DOHH2 (cell line): ENCODE measurements around the gene SEH1L.

Experiments
- H3F3A ChIP-seq: fragments of 200-600 bp; sonication (generic), shearing (Covaris generic); 2 replicates; pipeline ENCODE4 v1.6.0; 2016; ENCODE audit warnings: antibody characterized with exemption, mild to moderate bottlenecking; ENCODE audit not compliant: control insufficient read depth, insufficient read depth
- H3K27ac ChIP-seq: fragments of 200-600 bp; sonication (generic); 2 replicates; pipeline ENCODE4 v1.5.1; 2014; ENCODE audit warnings: low read depth, mild to moderate bottlenecking, low read length, moderate library complexity
- H3K27me3 ChIP-seq: fragments of 200-600 bp; sonication (generic); 2 replicates; pipeline ENCODE4 v1.6.1; 2014; ENCODE audit warnings: mild to moderate bottlenecking, low read length, mixed read lengths; ENCODE audit not compliant: control insufficient read depth
- H3K36me3 ChIP-seq: fragments of 200-600 bp; sonication (generic); 2 replicates; pipeline ENCODE4 v1.6.1; 2014; ENCODE audit warnings: mild to moderate bottlenecking, low read length, moderate library complexity, mixed read lengths; ENCODE audit not compliant: control insufficient read depth
- H3K4me1 ChIP-seq: fragments of 200-600 bp; sonication (generic); 2 replicates; pipeline ENCODE4 v1.6.1; 2014; ENCODE audit warnings: mild to moderate bottlenecking, low read length, mixed read lengths; ENCODE audit not compliant: control insufficient read depth
- H3K4me2 ChIP-seq: fragments of 200-600 bp; sonication (generic); 2 replicates; pipeline ENCODE4 v1.6.0; 2014; ENCODE audit warnings: mild to moderate bottlenecking, low read length, moderate library complexity
- H3K4me3 ChIP-seq: fragments of 200-600 bp; sonication (generic); 2 replicates; pipeline ENCODE4 v1.5.1; 2014; ENCODE audit warnings: mild to moderate bottlenecking, low read length, mixed read lengths
- H3K79me2 ChIP-seq: fragments of 200-600 bp; sonication (generic); 2 replicates; pipeline ENCODE4 v1.6.1; 2014; ENCODE audit warnings: mild to moderate bottlenecking, low read length, mixed read lengths; ENCODE audit not compliant: control insufficient read depth
- H3K9me2 ChIP-seq: fragments of 200-600 bp; sonication (generic); replicated peaks from 2 replicates; pipeline ENCODE4 v1.6.1; 2014; ENCODE audit warnings: mild to moderate bottlenecking, low read length, mixed read lengths; ENCODE audit not compliant: control insufficient read depth
- H3K9me3 ChIP-seq: fragments of 200-600 bp; sonication (generic); 2 replicates; pipeline ENCODE4 v1.6.1; 2014; ENCODE audit warnings: antibody characterized with exemption, low read length, mixed read lengths; ENCODE audit not compliant: control insufficient read depth, insufficient read depth
- H4K20me1 ChIP-seq: fragments of 200-600 bp; sonication (generic); 2 replicates; pipeline ENCODE4 v1.6.0; 2014; ENCODE audit warnings: low read depth, mild to moderate bottlenecking, antibody characterized with exemption, low read length, moderate library complexity; ENCODE audit not compliant: control insufficient read depth, insufficient read depth
- EZH2phosphoT487 ChIP-seq: fragments of 200-600 bp; sonication (generic); IDR thresholded peaks from 2 replicates; pipeline ENCODE4 v1.6.1; 2017; ENCODE audit warnings: borderline replicate concordance, mild to moderate bottlenecking, antibody characterized with exemption, low read length, moderate library complexity, mixed read lengths
- TF ChIP-seq, protein P1 (sequence below): fragments of 200-600 bp; sonication (generic); IDR thresholded peaks from one replicate; pipeline ENCODE4 v1.5.1; 2014; ENCODE audit warnings: antibody characterized with exemption, mild to moderate bottlenecking, low read depth, low read length; ENCODE audit not compliant: poor library complexity, severe bottlenecking

SEH1L gene

GRCh38 chr18:12911929-12912703 is 35.7 kb upstream of the SEH1L start:
- Histone ChIP-seq H3K36me3 (no peaks in the 10 kb centered on the region), H3K27me3 (peaks cover 7% of the 10 kb centered on the region; the same call in 1 of the 2 replicates), H3K9me3 (no peaks in the 10 kb centered on the region), H3K4me2 (no peak overlapping the region), H3K9me2 (no peaks in the 10 kb centered on the region), H3K4me1 (no peaks in the 10 kb centered on the region), H3K27ac (no peak overlapping the region), H3F3A (no peaks in the 10 kb centered on the region), H3K4me3 (no peak overlapping the region), H3K79me2 (no peaks in the 10 kb centered on the region), H4K20me1 (no peaks in the 10 kb centered on the region)
- TF ChIP-seq, protein P1, sequence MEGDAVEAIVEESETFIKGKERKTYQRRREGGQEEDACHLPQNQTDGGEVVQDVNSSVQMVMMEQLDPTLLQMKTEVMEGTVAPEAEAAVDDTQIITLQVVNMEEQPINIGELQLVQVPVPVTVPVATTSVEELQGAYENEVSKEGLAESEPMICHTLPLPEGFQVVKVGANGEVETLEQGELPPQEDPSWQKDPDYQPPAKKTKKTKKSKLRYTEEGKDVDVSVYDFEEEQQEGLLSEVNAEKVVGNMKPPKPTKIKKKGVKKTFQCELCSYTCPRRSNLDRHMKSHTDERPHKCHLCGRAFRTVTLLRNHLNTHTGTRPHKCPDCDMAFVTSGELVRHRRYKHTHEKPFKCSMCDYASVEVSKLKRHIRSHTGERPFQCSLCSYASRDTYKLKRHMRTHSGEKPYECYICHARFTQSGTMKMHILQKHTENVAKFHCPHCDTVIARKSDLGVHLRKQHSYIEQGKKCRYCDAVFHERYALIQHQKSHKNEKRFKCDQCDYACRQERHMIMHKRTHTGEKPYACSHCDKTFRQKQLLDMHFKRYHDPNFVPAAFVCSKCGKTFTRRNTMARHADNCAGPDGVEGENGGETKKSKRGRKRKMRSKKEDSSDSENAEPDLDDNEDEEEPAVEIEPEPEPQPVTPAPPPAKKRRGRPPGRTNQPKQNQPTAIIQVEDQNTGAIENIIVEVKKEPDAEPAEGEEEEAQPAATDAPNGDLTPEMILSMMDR: no peak
- TF ChIP-seq EZH2phosphoT487: no peak

GRCh38 chr18:12921178-12921577 is 26.6 kb upstream of the SEH1L start:
- H3K4me2 ChIP-seq: no peak overlapping the region
- no peaks in the 10 kb centered on the region for H4K20me1 ChIP-seq
- 0 out of 2 replicates have a peak, but pooled peaks cover 4% of the 10 kb centered on the region for H3K27me3 ChIP-seq
- H3K4me3 ChIP-seq: no peak overlapping the region
- TF ChIP-seq, protein P1: no peak
- no peak for TF ChIP-seq EZH2phosphoT487
- H3K27ac ChIP-seq: no peak overlapping the region
- H3K79me2 ChIP-seq: no peaks in the 10 kb centered on the region
- H3K9me3 ChIP-seq: no peaks in the 10 kb centered on the region
- no peaks in the 10 kb centered on the region for H3K4me1 ChIP-seq
- no peaks in the 10 kb centered on the region for H3K9me2 ChIP-seq
- H3K36me3 ChIP-seq: no peaks in the 10 kb centered on the region
- H3F3A ChIP-seq: no peaks in the 10 kb centered on the region

GRCh38 chr18:12922266-12922665 is 25.5 kb upstream of the SEH1L start:
- no peaks in the 10 kb centered on the region for H3K4me1 ChIP-seq
- no peaks in the 10 kb centered on the region for H3K9me3 ChIP-seq
- H4K20me1 ChIP-seq: no peaks in the 10 kb centered on the region
- no peaks in the 10 kb centered on the region for H3F3A ChIP-seq
- no peak overlapping the region for H3K27ac ChIP-seq
- H3K79me2 ChIP-seq: no peaks in the 10 kb centered on the region
- no peaks in the 10 kb centered on the region for H3K9me2 ChIP-seq
- no peaks in the 10 kb centered on the region for H3K27me3 ChIP-seq
- H3K4me2 ChIP-seq: no peak overlapping the region
- H3K36me3 ChIP-seq: no peaks in the 10 kb centered on the region
- TF ChIP-seq EZH2phosphoT487: no peak
- TF ChIP-seq, protein P1: no peak
- no peak overlapping the region for H3K4me3 ChIP-seq
